Measurements from ENCODE around the gene CASP1. TPM values are rescaled to one million over a fixed set of nuclear protein-coding genes. Genes with fewer than 3 reads are reported as not detected.

The CASP1 gene
- total RNA-seq, 1 experiment from 2014 or later, result not detected

DNA sequence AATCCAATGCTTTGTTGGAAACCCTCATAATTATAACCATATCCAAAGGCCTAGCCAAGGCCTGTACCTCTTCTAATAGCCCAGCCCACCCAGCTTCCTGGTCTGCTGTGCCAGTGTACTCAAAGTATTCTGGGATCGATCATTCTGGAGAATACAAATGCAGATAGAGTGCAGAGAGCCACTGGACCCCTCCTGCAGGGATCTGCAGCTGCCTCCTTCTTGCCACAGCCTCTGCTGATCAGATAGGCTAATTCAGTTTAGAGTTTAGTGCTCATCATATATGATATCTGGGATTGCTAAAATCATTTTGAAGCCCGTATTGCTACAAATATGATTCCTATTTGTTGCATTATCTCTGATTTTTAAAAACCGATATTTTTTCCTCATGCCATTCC, 29.5 kb downstream of the CASP1 start:
- Histone ChIP-seq H2AFZ (ENCODE audit: low read length) (no peak overlapping the region), H3K4me1 (ENCODE audit: insufficient read depth, low read length) (0 out of 2 replicates have a peak, but pooled peaks cover 2% of the 10 kb centered on the region), H3K23me2 (ENCODE audit: insufficient read length, low read depth, low read length, poor library complexity, severe bottlenecking) (no peaks in the 10 kb centered on the region), H3K18ac (ENCODE audit: insufficient read length, low read depth, low read length) (no peak overlapping the region), H2BK120ac (ENCODE audit: low read depth, low read length, poor library complexity, severe bottlenecking) (no peak overlapping the region), H2BK15ac (ENCODE audit: low read depth, low read length) (no peak overlapping the region), H3K27ac (ENCODE audit: insufficient read length, low read depth, low read length) (no peak overlapping the region), H3K9me3 (ENCODE audit: control insufficient read depth, low read depth, low read length) (no peaks in the 10 kb centered on the region), H4K5ac (ENCODE audit: insufficient read length, low read depth, low read length) (no peak overlapping the region), H3K14ac (ENCODE audit: insufficient read depth, low read length) (no peak overlapping the region), H4K20me1 (ENCODE audit: control insufficient read depth, insufficient read depth, insufficient read length) (no peaks in the 10 kb centered on the region), H2BK20ac (ENCODE audit: low read depth, low read length, poor library complexity, severe bottlenecking) (no peak overlapping the region), H3K23ac (ENCODE audit: insufficient read length, low read depth, low read length) (no peak overlapping the region), H3K27me3 (ENCODE audit: insufficient read depth, low read length) (no peaks in the 10 kb centered on the region), H3K9ac (ENCODE audit: extremely low read depth, insufficient read length, low read length) (no peak overlapping the region), H3K79me1 (ENCODE audit: insufficient read depth, low read depth, low read length, poor library complexity, severe bottlenecking) (no peaks in the 10 kb centered on the region), H3K4me2 (ENCODE audit: insufficient read depth, insufficient read length, low read length) (no peak overlapping the region), H3K79me2 (ENCODE audit: insufficient read depth, low read length) (no peaks in the 10 kb centered on the region), H4K8ac (replicated peaks; ENCODE audit: insufficient read length, low read depth, low read length) (no peak overlapping the region), H3K56ac (ENCODE audit: insufficient read length, low read depth, low read length) (no peak overlapping the region), H2BK12ac (ENCODE audit: insufficient read length, low read depth, low read length) (no peak overlapping the region), H2AK5ac (ENCODE audit: insufficient read length, low read length) (no peak overlapping the region), H3T11ph (ENCODE audit: low read length) (no peak overlapping the region), H3K4ac (ENCODE audit: low read depth, low read length) (no peak overlapping the region), H2BK5ac (ENCODE audit: insufficient read length, low read length) (no peak overlapping the region), H4K91ac (ENCODE audit: insufficient read length, low read depth, low read length) (no peak overlapping the region)
- TF ChIP-seq, protein P1, sequence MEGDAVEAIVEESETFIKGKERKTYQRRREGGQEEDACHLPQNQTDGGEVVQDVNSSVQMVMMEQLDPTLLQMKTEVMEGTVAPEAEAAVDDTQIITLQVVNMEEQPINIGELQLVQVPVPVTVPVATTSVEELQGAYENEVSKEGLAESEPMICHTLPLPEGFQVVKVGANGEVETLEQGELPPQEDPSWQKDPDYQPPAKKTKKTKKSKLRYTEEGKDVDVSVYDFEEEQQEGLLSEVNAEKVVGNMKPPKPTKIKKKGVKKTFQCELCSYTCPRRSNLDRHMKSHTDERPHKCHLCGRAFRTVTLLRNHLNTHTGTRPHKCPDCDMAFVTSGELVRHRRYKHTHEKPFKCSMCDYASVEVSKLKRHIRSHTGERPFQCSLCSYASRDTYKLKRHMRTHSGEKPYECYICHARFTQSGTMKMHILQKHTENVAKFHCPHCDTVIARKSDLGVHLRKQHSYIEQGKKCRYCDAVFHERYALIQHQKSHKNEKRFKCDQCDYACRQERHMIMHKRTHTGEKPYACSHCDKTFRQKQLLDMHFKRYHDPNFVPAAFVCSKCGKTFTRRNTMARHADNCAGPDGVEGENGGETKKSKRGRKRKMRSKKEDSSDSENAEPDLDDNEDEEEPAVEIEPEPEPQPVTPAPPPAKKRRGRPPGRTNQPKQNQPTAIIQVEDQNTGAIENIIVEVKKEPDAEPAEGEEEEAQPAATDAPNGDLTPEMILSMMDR (conservative IDR thresholded peaks at IDR 0.05), result no peak
- Mint-ChIP-seq H3K4me1 (0 out of 4 replicates have a peak, but pooled peaks cover 0 to 3% of the 10 kb centered on the region in 2 experiments), H3K36me3 (ENCODE audit: insufficient read depth in 1 of 3, low read depth in 3 of 3) (peaks cover 0 to 2% (median 0%) of the 10 kb centered on the region in 3 experiments; a peak in 2 of 7 replicates), H3K4me3 (no peak overlapping the region), H3K9me3 (no peaks in the 10 kb centered on the region; a peak in 1 of 5 replicates), H3K27me3 (ENCODE audit: low read depth) (no peaks in the 10 kb centered on the region), H3K27ac (peak overlapping the region in 1 of 3 experiments; percentile 17; a peak in 1 of 7 replicates)
- no peak for DNase-seq
- no CpG with 5 or more reads among the region's 3 CpGs for WGBS (ENCODE audit: extremely low coverage, insufficient read length, low lambda C conversion rate)

All from H9 (cell line).